22Rv1 (cell line): ENCODE measurements around the gene ORC2.
A peak's percentile ranks its signal among the peaks of the same experiment; 100 is the strongest.

Experiments
- H3K27ac ChIP-seq: fragments of 450-650 bp; 2 replicates; pipeline ENCODE4 v1.5.1; 2017
- CTCF ChIP-seq: fragments of 450-650 bp; IDR thresholded peaks from 2 replicates; pipeline ENCODE4 v1.5.1; 2017; ENCODE audit warnings: mild to moderate bottlenecking
- ZFX ChIP-seq: fragments of 450-650 bp; IDR thresholded peaks from 2 replicates; pipeline ENCODE4 v1.6.1; 2017; ENCODE audit warnings: antibody characterized with exemption, borderline replicate concordance

The ORC2 gene

GRCh38 chr2:200871151-200871550 lies 92.3 kb downstream of the ORC2 start:
- no peak overlapping the region for H3K27ac ChIP-seq
- TF ChIP-seq ZFX (no peak), CTCF (no peak)

GRCh38 chr2:200869014-200869413 lies 94.4 kb downstream of the ORC2 start:
- no peak for TF ChIP-seq CTCF
- no peak for TF ChIP-seq ZFX

GRCh38 chr2:200864176-200865034 lies 99.1 kb downstream of the ORC2 start, which contains the start of gene CLK1:
Gene CLK1 (minus strand): TSS chr2:200864658. CDS start chr2:200861862, 2,796 bp downstream.
- TF ChIP-seq CTCF (no peak), ZFX (no peak)
- H3K27ac ChIP-seq: peak within 1 kb of the TSS; percentile 96

More at GRCh38 chr2:200869014-200869413, 94.4 kb downstream of the ORC2 start:
- no peak overlapping the region for H3K27ac ChIP-seq

GRCh38 chr2:200863782-200864175 lies 99.7 kb downstream of the ORC2 start:
- H3K27ac ChIP-seq: peak overlapping the region; percentile 96
- TF ChIP-seq CTCF (no peak), ZFX (no peak)

- peak overlapping the region; percentile 96 for H3K27ac ChIP-seq
- no peak for TF ChIP-seq ZFX
Observed at GRCh38 chr2:200862532-200863000, 100.9 kb downstream of the ORC2 start.

- 0 out of 2 replicates have a peak overlapping the region, but pooled peaks have one; percentile 96 for H3K27ac ChIP-seq
- TF ChIP-seq CTCF (no peak), ZFX (no peak)
Observed at GRCh38 chr2:200861617-200862155, 101.8 kb downstream of the ORC2 start.

- H3K27ac ChIP-seq: 0 out of 2 replicates have a peak overlapping the region, but pooled peaks have one; percentile 96
- TF ChIP-seq ZFX (no peak), CTCF (no peak)
Observed at GRCh38 chr2:200860092-200860795, 103.2 kb downstream of the ORC2 start.
